GM23248 (cell line): ENCODE data around the gene CSH2. TPM values are rescaled to one million over a fixed set of nuclear protein-coding genes. Genes with fewer than 3 reads are reported as not detected.
"Not testable (repeated sequence)": the region's sequence is repeated elsewhere in the genome, so short reads cannot be mapped to it uniquely, and the experiment has no call there.

Experiments used
- DNase-seq: peaks from one replicate; pipeline ENCODE4 v3.0.0-alpha.2; 2015
- H2AFZ ChIP-seq: fragments of 200-600 bp; sonication (generic); 2 replicates; pipeline ENCODE4 v1.6.1; 2016; ENCODE audit warnings: antibody characterized with exemption
- H3F3A ChIP-seq: fragments of 200-600 bp; sonication (generic); 2 replicates; pipeline ENCODE4 v1.6.1; 2016; ENCODE audit warnings: mild to moderate bottlenecking, antibody characterized with exemption, mixed run types; ENCODE audit not compliant: insufficient read depth
- H3K27ac ChIP-seq: fragments of 200-600 bp; sonication (generic); 2 replicates; pipeline ENCODE4 v1.5.1; 2016; ENCODE audit warnings: mild to moderate bottlenecking
- H3K27me3 ChIP-seq: fragments of 200-600 bp; sonication (generic); replicated peaks from 2 replicates; pipeline ENCODE4 v1.6.1; 2016; ENCODE audit warnings: mild to moderate bottlenecking; ENCODE audit not compliant: insufficient read depth
- H3K36me3 ChIP-seq: fragments of 200-600 bp; sonication (generic); 2 replicates; pipeline ENCODE4 v1.6.1; 2016; ENCODE audit warnings: low read depth, mild to moderate bottlenecking
- H3K4me1 ChIP-seq: fragments of 200-600 bp; sonication (generic); 2 replicates; pipeline ENCODE4 v1.6.1; 2016; ENCODE audit warnings: mild to moderate bottlenecking; ENCODE audit not compliant: insufficient read depth
- H3K4me2 ChIP-seq: fragments of 200-600 bp; sonication (generic); one replicate; pipeline ENCODE4 v1.6.1; 2016; ENCODE audit warnings: mild to moderate bottlenecking; ENCODE audit not compliant: unreplicated experiment
- H3K4me3 ChIP-seq: fragments of 200-600 bp; sonication (generic); 2 replicates; pipeline ENCODE4 v1.5.1; 2016; ENCODE audit warnings: mild to moderate bottlenecking
- H3K79me2 ChIP-seq: fragments of 200-600 bp; sonication (generic); 2 replicates; pipeline ENCODE4 v1.6.1; 2016; ENCODE audit warnings: mild to moderate bottlenecking; ENCODE audit not compliant: insufficient read depth
- H3K9ac ChIP-seq: fragments of 200-600 bp; sonication (generic); 2 replicates; pipeline ENCODE4 v1.6.1; 2016; ENCODE audit warnings: mild to moderate bottlenecking
- H3K9me2 ChIP-seq: fragments of 200-600 bp; sonication (generic); 2 replicates; pipeline ENCODE4 v1.6.1; 2016; ENCODE audit warnings: mixed run types, mild to moderate bottlenecking, moderate library complexity; ENCODE audit not compliant: insufficient read depth
- H3K9me3 ChIP-seq: fragments of 200-600 bp; sonication (generic); one replicate; pipeline ENCODE4 v1.6.1; 2017; ENCODE audit warnings: low read depth
- H4K20me1 ChIP-seq: fragments of 200-600 bp; sonication (generic); 2 replicates; pipeline ENCODE4 v1.6.0; 2016; ENCODE audit not compliant: insufficient read depth
- EZH2 ChIP-seq: fragments of 200-600 bp; sonication (generic); IDR thresholded peaks from 2 replicates; pipeline ENCODE4 v1.6.1; 2018; ENCODE audit warnings: antibody characterized with exemption, mild to moderate bottlenecking; ENCODE audit not compliant: insufficient read depth, poor library complexity, severe bottlenecking
- EZH2phosphoT487 ChIP-seq: fragments of 200-600 bp; sonication (generic); IDR thresholded peaks from 2 replicates; pipeline ENCODE4 v1.6.1; 2018; ENCODE audit warnings: antibody characterized with exemption, moderate library complexity, mild to moderate bottlenecking, low read depth; ENCODE audit not compliant: insufficient read depth
- WGBS, 2 experiments: methylation state at CpG; one replicate each; pipeline ENCODE4 v1.1.6; 2015 to 2017; ENCODE audit warnings: low lambda C conversion rate in 2 of 2, low coverage in 1 of 2; ENCODE audit errors: missing lambda C conversion rate in 2 of 2; 5-methylcytosine and 5-hydroxymethylcytosine counted together
- in situ Hi-C: fragments of 300-500 bp; cut with MboI; formaldehyde crosslinking; loops from 2 replicates; pipeline ENCODE4 v1.15.0; 2020
- polyA plus RNA-seq: library from polyadenylated mRNA; unstranded; fragments of >200 nt; fragmentation: Nextera tagmentation; extraction: Ambion mirVana; gene quantifications from 2 replicates; pipeline ENCODE4 v1.2.1, GENCODE V29; 2016
- total RNA-seq: library from RNA; depleted of rRNA; stranded (reverse); fragments of >200 nt; shearing (Covaris generic); gene quantifications from 2 replicates; pipeline ENCODE4 v1.2.3, GENCODE V29; 2014

Gene CSH2
- total and polyA plus RNA-seq, 2 experiments from 2014 or later: not detected

- in situ Hi-C loops, H3K4me2 ChIP-seq, H3K27ac ChIP-seq, H2AFZ ChIP-seq, H3K36me3 ChIP-seq, H3K9ac ChIP-seq, H3K4me3 ChIP-seq, H3K9me2 ChIP-seq, H3K9me3 ChIP-seq, H3K79me2 ChIP-seq, H4K20me1 ChIP-seq, H3K27me3 ChIP-seq: not testable (repeated sequence)
- Histone ChIP-seq H3F3A (peaks cover 20% of the 10 kb centered on the region; the same call in 1 of the 2 replicates), H3K4me1 (peaks cover 15% of the 10 kb centered on the region)
- 64 to 69% methylated on average over 7 of the region's 7 CpGs for WGBS, 2 experiments
- DNase-seq: peak; percentile 22
These were observed 6.9 kb downstream of the CSH2 start for GRCh38 chr17:63866625-63867024.

- Histone ChIP-seq H3K9me3 (no peaks in the 10 kb centered on the region), H3K4me3 (no peak overlapping the region), H3K4me2 (no peak overlapping the region), H4K20me1 (no peaks in the 10 kb centered on the region), H3F3A (no peaks in the 10 kb centered on the region), H3K9me2 (no peaks in the 10 kb centered on the region), H3K27ac (no peak overlapping the region), H3K27me3 (0 out of 2 replicates have a peak, but pooled peaks cover 4% of the 10 kb centered on the region), H3K79me2 (no peaks in the 10 kb centered on the region), H3K4me1 (no peaks in the 10 kb centered on the region), H2AFZ (no peak overlapping the region), H3K36me3 (no peaks in the 10 kb centered on the region), H3K9ac (no peak overlapping the region)
- in situ Hi-C loops: no loop called here
- TF ChIP-seq EZH2phosphoT487: no peak
- TF ChIP-seq EZH2: no peak
- no peak for DNase-seq
- WGBS, 2 experiments: 68 to 72% methylated on average over 3 of the region's 3 CpGs
These were observed 14.2 kb downstream of the CSH2 start for GRCh38 chr17:63859257-63859656.

GRCh38 chr17:63856425-63856824 is 17.1 kb downstream of the CSH2 start:
- H3F3A ChIP-seq, H3K79me2 ChIP-seq, H3K27me3 ChIP-seq, H3K9ac ChIP-seq, in situ Hi-C loops, H4K20me1 ChIP-seq, H3K4me2 ChIP-seq, H3K27ac ChIP-seq, H3K36me3 ChIP-seq, H3K9me2 ChIP-seq, H3K4me3 ChIP-seq, H3K4me1 ChIP-seq, H3K9me3 ChIP-seq, H2AFZ ChIP-seq, DNase-seq: not testable (repeated sequence)
- WGBS, 2 experiments: 82 to 87% methylated on average over 8 of the region's 8 CpGs

GRCh38 chr17:63855185-63855584 is 18.3 kb downstream of the CSH2 start:
- Histone ChIP-seq H3K79me2 (no peaks in the 10 kb centered on the region), H3K36me3 (no peaks in the 10 kb centered on the region), H3K4me1 (no peaks in the 10 kb centered on the region), H3K4me3 (no peak overlapping the region), H3K9me3 (no peaks in the 10 kb centered on the region), H3K4me2 (no peak overlapping the region), H2AFZ (no peak overlapping the region), H4K20me1 (no peaks in the 10 kb centered on the region), H3K9me2 (no peaks in the 10 kb centered on the region), H3K9ac (no peak overlapping the region), H3K27ac (no peak overlapping the region), H3K27me3 (peaks cover 4% of the 10 kb centered on the region; the same call in 1 of the 2 replicates), H3F3A (no peaks in the 10 kb centered on the region)
- TF ChIP-seq EZH2phosphoT487 (no peak), EZH2 (no peak)
- in situ Hi-C loops: no loop called here
- no peak for DNase-seq
- 62 to 69% methylated on average over 8 of the region's 8 CpGs for WGBS, 2 experiments

- Histone ChIP-seq H3K9ac (no peak overlapping the region), H4K20me1 (no peaks in the 10 kb centered on the region), H3K9me3 (no peaks in the 10 kb centered on the region), H3K79me2 (no peaks in the 10 kb centered on the region), H3K36me3 (no peaks in the 10 kb centered on the region), H3F3A (no peaks in the 10 kb centered on the region), H3K27me3 (peaks cover 4% of the 10 kb centered on the region; the same call in 1 of the 2 replicates), H3K27ac (no peak overlapping the region), H2AFZ (no peak overlapping the region), H3K4me2 (no peak overlapping the region), H3K4me3 (no peak overlapping the region), H3K4me1 (no peaks in the 10 kb centered on the region), H3K9me2 (no peaks in the 10 kb centered on the region)
- 70 to 80% methylated on average over 5 of the region's 5 CpGs for WGBS, 2 experiments
- DNase-seq: no peak
- in situ Hi-C loops: no loop called here
- TF ChIP-seq EZH2 (no peak), EZH2phosphoT487 (no peak)
These were observed 18.8 kb downstream of the CSH2 start for GRCh38 chr17:63854709-63855108.
